ENCODE results near the gene KIF2C.

The KIF2C gene

DNA sequence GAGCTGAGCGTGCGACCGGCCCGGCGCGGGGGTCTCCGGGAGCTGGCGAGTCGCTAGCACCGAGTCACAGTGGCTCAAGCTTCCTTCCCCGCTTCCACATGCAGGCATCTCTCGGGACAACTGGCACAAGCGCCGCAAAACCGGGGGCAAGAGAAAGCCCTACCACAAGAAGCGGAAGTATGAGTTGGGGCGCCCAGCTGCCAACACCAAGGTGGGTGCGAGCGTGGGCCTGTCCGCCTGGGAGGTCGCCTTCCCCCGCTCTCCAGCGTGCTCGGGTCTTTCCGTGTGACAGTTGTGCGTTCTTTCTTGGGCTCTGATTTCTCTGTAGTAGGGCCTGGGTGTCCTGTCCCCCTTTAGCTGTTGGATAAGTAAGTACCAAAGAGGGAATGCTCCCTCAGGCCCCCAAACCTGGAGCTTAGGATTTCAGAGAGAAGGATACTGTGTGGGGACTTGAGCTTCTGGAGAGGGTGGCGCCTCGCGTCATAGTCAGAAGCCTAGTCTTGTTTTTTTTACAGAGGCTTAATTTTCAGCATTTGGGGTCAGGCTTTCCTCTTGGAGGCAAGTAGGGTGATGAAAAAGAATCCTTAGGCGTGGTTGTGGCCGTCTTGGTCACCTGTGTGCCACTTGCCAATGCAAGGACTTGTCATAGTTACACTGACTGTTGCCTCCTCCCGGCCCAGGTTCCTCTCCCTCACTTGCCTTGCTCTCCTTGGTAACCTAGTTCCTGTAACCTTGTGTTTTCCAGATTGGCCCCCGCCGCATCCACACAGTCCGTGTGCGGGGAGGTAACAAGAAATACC lies 36.5 kb downstream of the KIF2C start:
- peak overlapping the region; percentile 95 for H3K9ac ChIP-seq (ENCODE audit: low read length)
- peaks cover 13% of the 10 kb centered on the region for H3K4me1 ChIP-seq (ENCODE audit: low read length)
- peaks cover 38% of the 10 kb centered on the region for H3K36me3 ChIP-seq (replicated peaks; ENCODE audit: low read depth, low read length)

GRCh38 chr1:44776730-44777068 lies 37.1 kb downstream of the KIF2C start:
- peak overlapping the region; percentile 79 for H3K27ac ChIP-seq (ENCODE audit: low read length)
- peaks cover 43% of the 10 kb centered on the region for H3K36me3 ChIP-seq (replicated peaks; ENCODE audit: low read depth, low read length)
- no peaks in the 10 kb centered on the region for H3K27me3 ChIP-seq (ENCODE audit: low read depth, low read length)
- no peak for TF ChIP-seq EZH2phosphoT487 (IDR thresholded peaks at IDR 0.05; ENCODE audit: low read depth)
- TF ChIP-seq, protein P1, sequence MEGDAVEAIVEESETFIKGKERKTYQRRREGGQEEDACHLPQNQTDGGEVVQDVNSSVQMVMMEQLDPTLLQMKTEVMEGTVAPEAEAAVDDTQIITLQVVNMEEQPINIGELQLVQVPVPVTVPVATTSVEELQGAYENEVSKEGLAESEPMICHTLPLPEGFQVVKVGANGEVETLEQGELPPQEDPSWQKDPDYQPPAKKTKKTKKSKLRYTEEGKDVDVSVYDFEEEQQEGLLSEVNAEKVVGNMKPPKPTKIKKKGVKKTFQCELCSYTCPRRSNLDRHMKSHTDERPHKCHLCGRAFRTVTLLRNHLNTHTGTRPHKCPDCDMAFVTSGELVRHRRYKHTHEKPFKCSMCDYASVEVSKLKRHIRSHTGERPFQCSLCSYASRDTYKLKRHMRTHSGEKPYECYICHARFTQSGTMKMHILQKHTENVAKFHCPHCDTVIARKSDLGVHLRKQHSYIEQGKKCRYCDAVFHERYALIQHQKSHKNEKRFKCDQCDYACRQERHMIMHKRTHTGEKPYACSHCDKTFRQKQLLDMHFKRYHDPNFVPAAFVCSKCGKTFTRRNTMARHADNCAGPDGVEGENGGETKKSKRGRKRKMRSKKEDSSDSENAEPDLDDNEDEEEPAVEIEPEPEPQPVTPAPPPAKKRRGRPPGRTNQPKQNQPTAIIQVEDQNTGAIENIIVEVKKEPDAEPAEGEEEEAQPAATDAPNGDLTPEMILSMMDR (IDR thresholded peaks at IDR 0.05; ENCODE audit: low read depth, low read length), result no peak
- peak overlapping the region; percentile 88 for H3K4me3 ChIP-seq (ENCODE audit: low read length)
- H3K4me1 ChIP-seq (ENCODE audit: low read length), result peaks cover 13% of the 10 kb centered on the region
- peaks cover 47% of the 10 kb centered on the region for H3K79me2 ChIP-seq (ENCODE audit: low read length)
- H4K20me1 ChIP-seq (ENCODE audit: insufficient read depth, low read length), result peaks cover 31% of the 10 kb centered on the region
- H3K9me3 ChIP-seq (ENCODE audit: insufficient read depth, low read length), result no peaks in the 10 kb centered on the region
- H3K4me2 ChIP-seq (ENCODE audit: low read length), result peak overlapping the region; percentile 97
- H2AFZ ChIP-seq (ENCODE audit: low read depth, low read length), result no peak overlapping the region
- peak overlapping the region; percentile 95 for H3K9ac ChIP-seq (ENCODE audit: low read length)

More for the DNA sequence above, 36.5 kb downstream of the KIF2C start:
- peaks cover 47% of the 10 kb centered on the region for H3K79me2 ChIP-seq (ENCODE audit: low read length)
- peaks cover 31% of the 10 kb centered on the region for H4K20me1 ChIP-seq (ENCODE audit: insufficient read depth, low read length)
- no peaks in the 10 kb centered on the region for H3K27me3 ChIP-seq (ENCODE audit: low read depth, low read length)
- no peak for TF ChIP-seq EZH2phosphoT487 (IDR thresholded peaks at IDR 0.05; ENCODE audit: low read depth)
- TF ChIP-seq, protein P1 (IDR thresholded peaks at IDR 0.05; ENCODE audit: low read depth, low read length), result no peak
- no peak overlapping the region for H2AFZ ChIP-seq (ENCODE audit: low read depth, low read length)
- no peaks in the 10 kb centered on the region for H3K9me3 ChIP-seq (ENCODE audit: insufficient read depth, low read length)
- H3K4me2 ChIP-seq (ENCODE audit: low read length), result peak overlapping the region; percentile 97
- peak overlapping the region; percentile 79 for H3K27ac ChIP-seq (ENCODE audit: low read length)
- H3K4me3 ChIP-seq (ENCODE audit: low read length), result peak overlapping the region; percentile 88

DNA sequence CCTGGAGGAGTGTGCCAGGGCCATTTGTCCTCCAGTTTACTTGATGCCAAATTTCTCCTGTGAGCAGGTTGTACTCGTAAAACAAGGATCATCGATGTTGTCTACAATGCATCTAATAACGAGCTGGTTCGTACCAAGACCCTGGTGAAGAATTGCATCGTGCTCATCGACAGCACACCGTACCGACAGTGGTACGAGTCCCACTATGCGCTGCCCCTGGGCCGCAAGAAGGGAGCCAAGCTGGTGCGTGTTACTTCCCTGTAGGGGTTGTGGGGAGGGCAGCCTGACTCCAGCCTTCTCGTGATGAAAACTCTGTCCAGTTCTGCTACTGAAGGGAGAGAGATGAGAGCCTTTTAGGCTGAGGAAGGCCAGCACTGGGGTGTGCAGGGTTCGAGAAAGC lies 37.9 kb downstream of the KIF2C start:
- Histone ChIP-seq H3K36me3 (replicated peaks; ENCODE audit: low read depth, low read length) (peaks cover 46% of the 10 kb centered on the region), H3K9me3 (ENCODE audit: insufficient read depth, low read length) (no peaks in the 10 kb centered on the region), H4K20me1 (ENCODE audit: insufficient read depth, low read length) (peaks cover 31% of the 10 kb centered on the region), H3K27ac (ENCODE audit: low read length) (no peak overlapping the region), H3K9ac (ENCODE audit: low read length) (no peak overlapping the region), H3K4me1 (ENCODE audit: low read length) (peaks cover 13% of the 10 kb centered on the region), H3K4me3 (ENCODE audit: low read length) (peak overlapping the region; percentile 88; the same call in 1 of the 2 replicates), H3K4me2 (ENCODE audit: low read length) (peak overlapping the region; percentile 97; the same call in 1 of the 2 replicates), H2AFZ (ENCODE audit: low read depth, low read length) (no peak overlapping the region), H3K79me2 (ENCODE audit: low read length) (peaks cover 47% of the 10 kb centered on the region), H3K27me3 (ENCODE audit: low read depth, low read length) (no peaks in the 10 kb centered on the region)
- TF ChIP-seq, protein P1 (IDR thresholded peaks at IDR 0.05; ENCODE audit: low read depth, low read length), result no peak
- no peak for TF ChIP-seq EZH2phosphoT487 (IDR thresholded peaks at IDR 0.05; ENCODE audit: low read depth)

DNA sequence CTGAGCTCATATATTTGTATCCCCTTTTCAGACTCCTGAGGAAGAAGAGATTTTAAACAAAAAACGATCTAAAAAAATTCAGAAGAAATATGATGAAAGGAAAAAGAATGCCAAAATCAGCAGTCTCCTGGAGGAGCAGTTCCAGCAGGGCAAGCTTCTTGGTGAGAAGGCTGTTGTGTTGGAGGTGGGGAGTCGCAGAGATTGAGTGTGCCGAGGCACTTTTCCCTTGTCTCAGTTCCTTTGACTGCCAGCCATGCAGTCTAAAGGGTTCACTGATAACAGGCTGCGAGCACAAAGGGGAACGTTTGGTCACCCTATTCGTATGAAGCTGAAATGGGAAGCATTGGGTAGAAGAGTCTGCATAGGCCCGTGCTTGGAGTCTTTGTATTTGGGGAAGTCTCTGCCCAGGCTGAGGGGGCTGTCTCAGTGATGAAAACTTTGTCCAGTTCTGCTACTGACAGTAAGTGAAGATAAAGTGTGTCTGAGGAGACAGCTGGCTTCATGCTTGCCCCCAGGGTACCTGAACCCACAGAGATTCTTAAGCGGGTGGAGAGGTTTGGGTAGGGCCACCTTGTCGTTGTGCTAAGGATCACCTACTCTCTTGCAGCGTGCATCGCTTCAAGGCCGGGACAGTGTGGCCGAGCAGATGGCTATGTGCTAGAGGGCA lies 38.5 kb downstream of the KIF2C start:
- Histone ChIP-seq H3K36me3 (replicated peaks; ENCODE audit: low read depth, low read length) (peaks cover 46% of the 10 kb centered on the region), H3K27ac (ENCODE audit: low read length) (no peak overlapping the region), H3K9me3 (ENCODE audit: insufficient read depth, low read length) (no peaks in the 10 kb centered on the region), H3K9ac (ENCODE audit: low read length) (no peak overlapping the region), H2AFZ (ENCODE audit: low read depth, low read length) (no peak overlapping the region), H3K79me2 (ENCODE audit: low read length) (peaks cover 47% of the 10 kb centered on the region), H3K4me2 (ENCODE audit: low read length) (no peak overlapping the region), H3K4me3 (ENCODE audit: low read length) (no peak overlapping the region), H3K4me1 (ENCODE audit: low read length) (peaks cover 13% of the 10 kb centered on the region), H3K27me3 (ENCODE audit: low read depth, low read length) (no peaks in the 10 kb centered on the region), H4K20me1 (ENCODE audit: insufficient read depth, low read length) (peaks cover 31% of the 10 kb centered on the region)
- no peak for TF ChIP-seq EZH2phosphoT487 (IDR thresholded peaks at IDR 0.05; ENCODE audit: low read depth)
- TF ChIP-seq, protein P1 (IDR thresholded peaks at IDR 0.05; ENCODE audit: low read depth, low read length), result no peak

All from OCI-LY3 (cell line).